NCI-H510A treated with DMSO at 0.1 percent for 48 hours (cell line): Measurements from ENCODE around the gene PCDH1.

ENCODE experiments used
- DNase-seq: peaks from one replicate; lab custom pipeline; 2025; lab: John Stamatoyannopoulos, UW

Gene PCDH1

DNA sequence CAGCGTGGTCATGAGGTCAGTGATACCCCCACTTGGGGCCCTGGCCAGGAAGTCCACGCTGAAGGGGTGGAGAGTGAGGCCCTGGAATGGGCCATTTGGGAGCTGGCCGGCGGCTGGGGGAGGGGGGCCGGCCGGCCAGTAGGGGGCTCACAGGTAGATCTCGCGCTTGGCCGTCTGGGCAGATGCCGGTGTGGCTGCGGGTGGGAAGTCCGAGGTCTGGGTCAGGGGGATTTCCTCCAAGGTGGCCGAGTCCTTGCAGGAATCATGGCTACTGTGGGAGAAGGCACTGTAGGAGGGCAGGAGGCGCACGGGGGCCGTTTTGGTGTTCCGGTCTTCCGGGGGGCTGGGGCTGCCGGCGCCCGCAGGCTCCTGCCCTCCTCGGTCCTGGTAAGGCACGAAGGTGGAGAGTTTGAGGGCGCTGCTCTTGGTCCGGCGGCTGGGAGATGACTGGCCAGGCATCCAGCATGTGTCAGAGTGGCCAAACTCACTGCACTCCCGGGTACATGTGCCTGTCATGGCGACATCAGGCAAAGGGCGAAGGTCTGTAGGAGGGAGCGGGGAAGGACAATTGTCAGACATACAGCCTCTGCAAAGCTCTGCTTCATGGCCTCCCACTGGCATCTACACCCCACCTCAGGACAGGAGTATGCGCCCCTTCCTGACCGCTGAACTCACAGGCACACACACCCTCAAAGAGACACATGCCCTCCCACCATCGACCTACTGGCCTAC lies 24.1 kb downstream of the PCDH1 start:
- no peak for DNase-seq

DNA sequence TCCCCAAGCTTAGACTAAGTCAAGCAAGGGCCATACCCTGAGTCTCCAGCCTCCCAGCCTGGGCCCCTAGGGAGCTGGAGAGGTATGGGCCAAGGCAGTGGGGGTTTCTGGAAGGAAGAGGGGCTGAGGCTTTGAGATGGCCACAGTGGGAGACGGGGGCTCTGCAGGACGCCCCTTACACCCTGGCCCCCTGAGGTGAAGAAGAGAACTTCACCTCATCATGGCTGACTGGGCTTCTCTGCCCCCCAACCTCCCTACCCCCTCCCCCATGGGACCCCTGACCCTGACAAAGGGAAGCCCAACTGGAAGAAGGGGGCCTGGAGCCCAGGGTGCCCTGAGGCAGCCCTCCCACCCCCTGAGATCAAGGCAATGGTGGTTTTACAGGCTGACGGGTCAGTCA lies 25.8 kb downstream of the PCDH1 start:
- no peak for DNase-seq

GRCh38 chr5:141851195-141851874 lies 26.9 kb downstream of the PCDH1 start:
- no peak for DNase-seq

DNA sequence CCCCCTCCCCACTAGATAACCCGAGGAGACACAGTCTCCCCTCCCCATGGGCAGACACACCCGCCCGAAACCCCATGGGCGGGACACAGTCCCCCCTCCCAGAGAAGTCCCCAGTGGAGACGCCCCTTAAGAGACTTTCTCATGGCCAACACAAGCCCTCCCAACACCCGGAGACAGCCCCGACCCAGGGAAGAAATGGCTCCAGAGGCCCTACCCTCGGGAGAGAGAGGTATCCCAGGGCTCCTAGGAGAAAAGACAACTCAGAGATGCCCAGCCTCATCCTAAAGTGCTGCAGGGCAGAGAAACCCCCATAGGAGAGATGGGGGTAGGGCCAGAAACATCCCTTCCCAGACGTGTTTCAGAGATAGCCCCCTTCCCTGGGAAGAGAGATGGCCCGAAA lies 27.4 kb downstream of the PCDH1 start:
- no peak for DNase-seq

GRCh38 chr5:141850244-141850768 lies 27.9 kb downstream of the PCDH1 start:
- DNase-seq = no peak

- peak; percentile 56 for DNase-seq
Observed at GRCh38 chr5:141849415-141850243, 28.6 kb downstream of the PCDH1 start.

DNA sequence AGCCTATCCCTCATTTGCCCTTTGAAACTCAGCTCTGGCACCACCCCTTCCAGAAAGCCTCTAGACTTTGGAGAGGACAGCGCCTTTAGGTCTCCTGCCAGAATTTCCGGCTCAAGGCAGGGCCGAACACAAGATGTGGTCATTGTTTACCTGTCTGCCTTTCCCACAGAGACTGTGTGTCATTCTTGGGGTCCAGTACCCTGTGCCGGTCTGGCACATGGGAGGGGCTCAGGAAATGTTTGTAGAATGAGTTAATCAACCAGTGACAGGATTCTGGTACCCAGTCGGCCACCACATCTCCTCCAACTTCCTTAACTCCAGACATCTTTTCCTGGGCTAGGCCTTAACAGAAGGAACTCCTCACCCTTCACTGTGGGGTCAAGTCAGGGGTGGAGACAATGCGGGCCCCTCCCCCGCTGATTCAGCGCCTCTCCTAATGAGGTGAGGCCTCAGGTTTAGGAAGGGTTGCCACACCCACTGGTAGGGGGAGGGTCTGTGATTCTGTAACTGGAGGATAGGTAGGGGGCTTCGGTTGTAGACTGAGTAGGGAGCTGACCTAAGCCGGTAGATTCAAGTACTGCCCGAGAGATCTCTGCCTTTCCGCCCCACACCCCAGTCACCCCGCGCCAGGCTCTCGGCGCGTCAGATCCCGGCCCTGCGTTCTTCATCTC lies 29.3 kb downstream of the PCDH1 start:
- peak; percentile 44 for DNase-seq

- peak; percentile 64 for DNase-seq
Observed at GRCh38 chr5:141846031-141846430, 32.2 kb downstream of the PCDH1 start.

DNA sequence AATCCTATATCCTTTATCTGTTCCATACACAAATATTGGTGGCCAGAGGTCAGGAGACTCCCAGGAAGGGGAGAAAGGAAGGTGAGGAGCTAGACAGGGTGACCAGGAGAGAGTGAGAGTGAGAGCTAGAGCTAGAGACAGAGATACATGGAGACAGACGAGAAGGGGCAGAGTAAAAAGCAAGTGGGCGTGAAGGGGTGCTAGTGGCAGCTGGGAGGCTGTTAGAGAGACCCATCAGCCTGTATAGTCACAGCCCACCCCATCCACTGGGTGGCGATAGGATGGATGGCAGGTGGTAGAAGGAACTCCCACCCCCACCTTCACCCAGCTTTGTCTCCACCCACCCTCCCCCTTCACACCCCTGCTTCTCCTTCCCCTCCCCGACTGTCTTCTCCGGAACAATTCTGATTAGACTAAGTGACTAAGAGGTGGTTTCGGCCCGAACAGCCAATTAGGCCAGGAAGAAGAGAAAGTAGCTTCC lies 32.8 kb downstream of the PCDH1 start:
- DNase-seq = peak; percentile 19

- DNase-seq = no peak
Observed at GRCh38 chr5:141844414-141845097, 33.7 kb downstream of the PCDH1 start.

- peak; percentile 8 for DNase-seq
Observed at GRCh38 chr5:141843156-141843927, 34.9 kb downstream of the PCDH1 start.

DNA sequence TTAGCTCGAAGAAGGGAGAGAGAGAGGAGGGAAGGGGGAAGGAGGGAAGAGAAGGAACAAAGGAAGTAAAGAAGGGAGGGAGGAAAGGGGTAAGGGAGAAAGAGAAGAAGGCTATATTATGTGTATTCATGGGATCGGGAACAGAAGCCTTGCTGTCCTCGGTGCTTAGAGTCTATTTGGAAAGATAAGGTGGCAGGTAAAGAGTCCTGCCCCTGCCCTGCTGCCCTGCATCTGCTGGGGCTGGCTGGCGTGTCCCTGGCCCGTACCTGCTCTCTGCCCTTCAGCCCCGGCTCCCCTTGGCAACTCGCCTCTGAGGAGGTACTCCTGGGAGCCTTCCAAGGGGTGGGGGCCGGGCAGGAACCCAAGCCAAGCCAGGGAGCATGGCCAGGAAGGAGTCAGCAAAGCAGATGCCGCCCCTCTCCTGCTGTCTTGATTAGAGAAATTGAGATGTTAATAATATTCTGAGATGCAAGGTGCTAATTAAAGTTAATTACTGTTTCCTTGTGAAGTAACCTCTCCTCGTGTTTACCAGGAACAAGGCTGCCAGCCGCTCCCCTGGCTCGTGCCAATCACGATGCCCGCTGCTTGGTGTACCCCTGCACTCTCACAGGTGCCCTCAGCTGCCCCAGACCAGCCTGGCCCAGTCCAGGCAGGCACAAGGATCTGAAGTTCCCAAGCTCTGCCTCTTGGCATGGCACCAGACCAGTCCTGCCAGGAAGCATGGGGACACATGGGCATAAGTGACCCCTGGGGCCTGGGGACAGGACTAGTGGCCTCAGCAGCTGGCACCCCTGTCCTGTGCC lies 36.6 kb downstream of the PCDH1 start:
- DNase-seq = no peak

GRCh38 chr5:141840826-141841360 lies 37.3 kb downstream of the PCDH1 start:
- no peak for DNase-seq

- no peak for DNase-seq
Observed at GRCh38 chr5:141840280-141840812, 37.9 kb downstream of the PCDH1 start.

DNA sequence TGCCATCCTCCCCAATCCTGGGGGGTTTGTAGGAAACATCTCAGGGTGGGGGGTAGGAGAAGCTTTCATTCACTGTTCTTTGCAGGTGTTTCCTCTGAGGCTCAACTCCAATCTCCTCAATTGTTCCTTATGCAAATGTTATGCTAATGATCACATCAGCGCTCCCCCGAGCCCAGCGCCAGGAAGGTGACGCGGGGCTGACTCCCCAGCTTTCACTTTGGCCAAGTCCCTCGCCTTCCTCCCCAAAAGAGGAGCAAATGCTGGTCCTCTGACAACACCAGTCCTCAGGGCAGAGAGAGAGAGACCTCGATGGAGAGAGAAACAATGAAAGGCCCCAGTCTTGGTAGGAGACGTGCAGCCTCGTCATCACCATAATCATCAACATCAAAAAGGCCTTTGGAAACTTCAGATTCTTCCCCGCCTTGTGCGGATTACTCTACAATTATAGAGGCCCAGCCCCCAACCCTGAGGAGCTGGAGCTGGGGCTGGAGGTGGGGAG lies 39.1 kb downstream of the PCDH1 start:
- DNase-seq = no peak

GRCh38 chr5:141838326-141839014 lies 39.7 kb downstream of the PCDH1 start:
- DNase-seq = no peak

- no peak for DNase-seq
Observed at GRCh38 chr5:141835928-141836670, 42.1 kb downstream of the PCDH1 start.
